ENCODE data around the gene NANOS3.

DNA sequence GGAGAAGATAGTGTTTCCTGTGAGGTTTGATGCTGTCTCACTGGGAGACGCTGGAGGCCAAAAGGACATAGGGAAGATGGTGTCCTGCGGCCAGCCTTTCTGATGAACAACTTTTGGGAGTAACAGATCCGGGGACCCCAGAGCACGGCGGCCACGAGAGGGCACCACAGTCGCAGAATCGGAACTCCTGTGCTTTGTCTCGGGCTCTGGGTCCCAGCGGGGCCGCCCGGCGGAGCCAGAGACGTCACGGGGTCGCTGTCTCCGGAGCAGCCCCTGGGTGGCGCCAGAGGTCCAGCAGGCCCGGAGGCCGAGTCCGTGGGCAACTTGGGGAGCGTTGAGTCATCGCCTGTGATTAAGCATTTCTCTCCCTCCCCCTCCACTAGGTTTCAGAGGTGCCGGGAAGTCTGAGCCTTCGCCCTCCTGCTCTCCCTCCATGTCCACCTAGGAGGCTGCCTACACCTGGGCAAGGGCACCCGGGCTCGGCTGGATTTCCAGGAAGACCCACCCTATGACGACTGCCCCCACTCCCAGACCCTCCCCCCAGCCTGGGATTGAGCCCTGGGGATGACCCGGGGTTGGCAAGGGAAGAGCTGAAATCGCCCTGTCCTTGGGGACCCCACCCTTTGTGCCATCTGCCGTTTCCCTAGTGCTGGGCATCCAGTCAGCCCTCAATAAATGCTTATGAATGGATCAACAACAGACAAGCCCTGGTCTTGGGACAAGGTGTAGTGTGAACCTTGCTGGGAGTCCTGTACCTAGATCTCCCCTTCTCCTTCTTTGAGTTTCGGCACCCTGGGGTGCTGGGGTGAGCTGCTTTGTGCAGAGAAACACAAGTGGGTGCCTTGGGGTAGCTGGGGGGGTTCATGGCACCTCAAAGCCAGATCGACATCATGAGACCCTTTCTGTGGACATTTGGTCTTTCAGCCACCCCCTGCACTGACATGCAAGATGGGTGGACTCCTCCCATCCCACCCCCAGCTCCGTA, 3.4 kb downstream of the NANOS3 start:
- TF ChIP-seq POLR2A (IDR thresholded peaks at IDR 0.05; ENCODE audit: low read length) (peak; percentile 44), GATA1 (IDR thresholded peaks at IDR 0.05; ENCODE audit: low read depth, low read length) (no peak)

Data from erythroblast (primary cell).